ENCODE results near the gene USH1C.

Gene USH1C

GRCh38 chr11:17544181-17544622 lies at the start of gene USH1C:
Gene USH1C (minus strand): TSS chr11:17544416. CDS start chr11:17544307, 109 bp downstream.
- DNase-seq = peak in 13 of 42 donors; percentile 5 to 55 (median 40)
- intact Hi-C loops (cut with DNase I) = no loop called here

- peak in 10 of 42 donors; percentile 1 to 27 (median 4) for DNase-seq
- intact Hi-C loops (cut with DNase I) = no loop called here
These were observed 49.4 kb upstream of the USH1C start for GRCh38 chr11:17593466-17594245.

DNA sequence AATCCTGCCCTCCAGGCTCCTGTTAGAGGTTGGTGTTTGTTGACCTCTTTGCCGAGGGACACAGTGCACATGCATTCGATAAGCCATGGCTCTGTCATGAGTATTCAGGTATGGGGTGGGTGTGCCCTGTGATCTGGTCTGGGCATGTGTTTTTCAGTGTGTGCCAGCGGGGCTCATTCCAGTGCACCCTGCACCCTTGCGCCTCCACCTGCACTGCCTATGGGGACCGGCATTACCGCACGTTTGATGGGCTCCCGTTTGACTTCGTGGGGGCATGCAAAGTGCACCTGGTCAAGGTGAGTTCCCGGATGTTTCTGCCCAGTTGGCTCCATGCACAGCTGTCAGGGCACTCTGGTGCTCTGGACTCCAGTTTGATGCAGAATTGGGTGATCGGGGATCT lies 47.1 kb upstream of the USH1C start:
- peak in 2 of 42 donors; percentile 3 for DNase-seq
- intact Hi-C loops (cut with DNase I) = no loop called here

- intact Hi-C loops (cut with DNase I) = no loop called here
- peak in 1 of 42 donors; percentile 4 for DNase-seq
These were observed 46.2 kb upstream of the USH1C start for GRCh38 chr11:17590463-17590862.

- intact Hi-C loops (cut with DNase I) = no loop called here
- DNase-seq = peak in 2 of 42 donors; percentile 0 to 5
These were observed 44.5 kb upstream of the USH1C start for GRCh38 chr11:17588721-17589120.

- DNase-seq = peak in 5 of 42 donors; percentile 2 to 15 (median 5)
- intact Hi-C loops (cut with DNase I) = no loop called here
These were observed 44.0 kb upstream of the USH1C start for GRCh38 chr11:17588166-17588565.

DNA sequence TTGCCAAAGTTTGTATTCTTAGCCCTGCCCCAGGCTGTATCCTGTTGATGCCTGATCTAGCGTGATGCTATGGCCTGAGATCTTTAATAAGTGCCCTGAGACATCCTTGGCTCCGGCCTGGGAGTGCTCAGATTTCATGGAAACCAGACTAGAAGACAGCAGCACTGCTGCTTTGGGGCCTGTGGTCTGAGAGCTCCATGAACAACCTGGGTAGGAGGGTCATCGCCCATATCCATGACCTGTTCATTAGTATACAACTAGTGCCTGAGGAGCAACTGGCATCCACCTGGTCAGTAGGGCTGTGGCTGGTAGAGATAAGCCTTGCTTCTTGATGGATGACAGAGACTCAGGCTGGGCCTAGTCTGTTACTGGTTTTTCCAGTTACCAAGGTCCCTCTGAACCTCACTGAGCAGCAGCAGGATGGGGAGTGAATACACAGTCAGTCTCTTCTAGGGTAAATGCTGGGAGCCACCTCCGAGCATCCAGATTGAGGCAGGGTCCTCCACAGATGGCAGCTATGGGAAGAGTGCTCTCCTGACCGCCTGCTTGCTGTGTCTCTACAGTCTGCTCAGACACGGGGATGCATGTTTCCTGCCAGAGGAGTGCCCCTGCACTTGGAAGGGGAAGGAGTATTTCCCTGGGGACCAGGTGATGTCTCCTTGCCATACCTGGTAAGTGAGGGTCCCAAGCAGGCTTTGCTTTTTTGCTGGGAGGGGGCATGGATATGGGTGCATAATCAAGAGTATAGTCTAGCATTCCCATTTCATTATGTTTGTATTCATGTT lies 41.9 kb upstream of the USH1C start:
- peak in 6 of 42 donors; percentile 1 to 23 (median 4) for DNase-seq
- intact Hi-C loops (cut with DNase I) = no loop called here

DNA sequence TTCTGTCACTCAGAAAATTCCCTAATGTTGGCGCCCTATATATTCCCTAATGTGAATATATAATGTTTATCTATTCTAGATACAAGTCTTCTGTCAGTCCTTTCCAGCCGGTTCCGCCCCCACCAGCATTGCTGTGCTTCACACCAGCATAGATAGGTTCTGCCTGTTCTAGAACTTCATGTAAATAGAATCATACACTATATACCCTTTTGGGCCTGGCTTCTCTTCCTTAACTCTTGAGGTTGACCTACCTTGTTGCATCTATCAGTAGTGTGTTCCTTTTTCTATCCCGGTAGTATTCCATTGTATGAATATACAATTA lies 37.5 kb upstream of the USH1C start:
- peak in 2 of 42 donors; percentile 22 to 34 for DNase-seq
- intact Hi-C loops (cut with DNase I) = no loop called here

DNA sequence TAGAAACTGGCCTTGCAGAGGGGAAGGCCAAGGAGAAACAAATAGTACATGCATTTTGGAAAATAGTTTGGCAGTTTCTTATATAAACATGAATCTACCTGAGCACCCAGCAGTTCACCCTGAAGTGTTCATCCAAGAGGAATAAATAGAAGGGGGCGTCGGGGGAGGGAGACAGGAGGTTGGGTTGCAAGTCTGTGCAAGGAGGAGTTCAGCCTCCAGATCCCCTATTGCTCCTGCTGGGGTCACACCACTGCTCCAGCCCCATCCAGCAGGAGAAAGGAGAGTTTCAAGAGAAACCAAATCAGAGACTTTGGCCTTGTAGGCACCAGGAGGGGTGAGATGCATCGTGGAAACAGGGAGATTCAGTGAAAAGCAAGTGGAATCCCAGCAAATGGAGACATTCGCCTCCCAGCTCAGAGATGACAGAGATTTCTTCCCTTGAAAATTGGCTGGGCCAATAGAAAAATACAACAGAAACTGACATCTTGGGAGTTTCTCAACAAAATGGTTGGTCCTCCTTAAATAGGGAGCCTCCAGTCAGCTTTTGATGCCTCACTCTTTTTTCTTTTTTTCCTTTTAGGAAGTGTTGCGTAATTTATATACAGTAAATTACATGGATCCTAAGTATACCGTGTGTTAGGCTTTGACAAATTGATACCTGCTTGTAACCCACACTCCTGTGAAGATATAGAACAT lies 37.0 kb upstream of the USH1C start:
- peak in 1 of 42 donors; percentile 5 for DNase-seq
- intact Hi-C loops (cut with DNase I) = no loop called here

DNA sequence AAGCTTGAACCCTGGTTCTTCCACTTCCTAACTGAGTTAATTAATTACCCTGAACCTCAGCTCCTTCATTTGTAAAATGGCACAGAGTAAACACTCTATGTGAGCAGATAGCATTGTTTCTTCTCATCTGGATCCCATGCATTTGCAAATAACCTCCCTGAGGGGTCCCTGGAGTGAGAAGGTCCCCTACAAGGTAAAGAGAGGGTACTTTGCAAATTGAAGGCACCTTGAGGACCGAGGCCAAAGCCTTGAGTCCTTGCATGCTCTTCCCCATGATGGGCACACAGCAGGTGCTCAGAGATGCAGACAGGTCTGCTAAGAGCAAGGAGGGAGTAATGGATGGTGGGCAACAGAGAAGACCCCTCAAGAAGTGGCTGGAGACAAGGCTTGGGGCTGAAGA lies 36.1 kb upstream of the USH1C start:
- intact Hi-C loops (cut with DNase I) = no loop called here
- DNase-seq = no peak

DNA sequence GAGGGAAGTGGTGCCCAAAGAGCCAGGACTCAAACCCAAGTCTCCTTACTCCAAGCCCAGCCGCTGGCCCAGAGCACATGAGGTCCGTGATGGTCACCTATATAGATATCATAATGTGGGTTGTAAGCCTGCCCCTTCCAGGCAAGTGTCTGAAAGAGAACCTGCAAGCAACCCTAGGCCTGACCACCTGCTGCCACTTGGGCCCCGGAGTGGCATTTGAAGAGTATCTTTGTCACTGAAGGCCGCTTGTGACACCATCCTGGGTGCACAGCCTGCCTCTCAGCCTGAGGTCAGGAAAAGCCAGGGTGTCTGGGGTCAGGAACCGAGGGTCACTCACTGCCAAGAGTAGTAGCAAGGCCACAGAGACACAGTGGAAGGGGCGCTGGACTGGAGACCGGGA lies 35.2 kb upstream of the USH1C start:
- intact Hi-C loops (cut with DNase I) = no loop called here

DNA sequence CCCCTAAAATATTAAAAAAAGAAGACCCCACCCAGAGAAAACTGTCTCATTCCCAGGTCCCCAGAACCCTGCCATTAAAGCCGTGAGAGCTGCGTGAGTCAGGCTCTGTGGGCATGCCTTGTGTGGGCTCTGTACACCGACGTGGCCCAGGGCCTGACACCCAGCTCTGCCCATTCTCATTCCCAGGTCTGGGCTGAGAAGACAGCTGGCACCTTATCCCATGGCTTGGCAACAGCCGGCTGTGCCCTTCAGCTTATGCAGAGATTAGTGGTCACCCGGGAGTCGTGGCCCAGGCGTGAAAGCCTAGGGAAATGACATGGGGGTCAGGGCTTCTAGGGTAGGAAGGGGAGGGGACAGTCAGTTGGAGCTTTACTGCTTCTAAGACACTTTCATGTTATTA lies 34.7 kb upstream of the USH1C start:
- peak in 1 of 42 donors; percentile 19 for DNase-seq
- intact Hi-C loops (cut with DNase I) = no loop called here

More for the DNA sequence above, 35.2 kb upstream of the USH1C start:
- peak in 1 of 42 donors; percentile 25 for DNase-seq

- intact Hi-C loops (cut with DNase I) = no loop called here
- DNase-seq = peak in 1 of 42 donors; percentile 9
These were observed 34.1 kb upstream of the USH1C start for GRCh38 chr11:17578296-17578695.

GRCh38 chr11:17575431-17576425 lies 31.5 kb upstream of the USH1C start:
- intact Hi-C loops (cut with DNase I) = no loop called here

DNA sequence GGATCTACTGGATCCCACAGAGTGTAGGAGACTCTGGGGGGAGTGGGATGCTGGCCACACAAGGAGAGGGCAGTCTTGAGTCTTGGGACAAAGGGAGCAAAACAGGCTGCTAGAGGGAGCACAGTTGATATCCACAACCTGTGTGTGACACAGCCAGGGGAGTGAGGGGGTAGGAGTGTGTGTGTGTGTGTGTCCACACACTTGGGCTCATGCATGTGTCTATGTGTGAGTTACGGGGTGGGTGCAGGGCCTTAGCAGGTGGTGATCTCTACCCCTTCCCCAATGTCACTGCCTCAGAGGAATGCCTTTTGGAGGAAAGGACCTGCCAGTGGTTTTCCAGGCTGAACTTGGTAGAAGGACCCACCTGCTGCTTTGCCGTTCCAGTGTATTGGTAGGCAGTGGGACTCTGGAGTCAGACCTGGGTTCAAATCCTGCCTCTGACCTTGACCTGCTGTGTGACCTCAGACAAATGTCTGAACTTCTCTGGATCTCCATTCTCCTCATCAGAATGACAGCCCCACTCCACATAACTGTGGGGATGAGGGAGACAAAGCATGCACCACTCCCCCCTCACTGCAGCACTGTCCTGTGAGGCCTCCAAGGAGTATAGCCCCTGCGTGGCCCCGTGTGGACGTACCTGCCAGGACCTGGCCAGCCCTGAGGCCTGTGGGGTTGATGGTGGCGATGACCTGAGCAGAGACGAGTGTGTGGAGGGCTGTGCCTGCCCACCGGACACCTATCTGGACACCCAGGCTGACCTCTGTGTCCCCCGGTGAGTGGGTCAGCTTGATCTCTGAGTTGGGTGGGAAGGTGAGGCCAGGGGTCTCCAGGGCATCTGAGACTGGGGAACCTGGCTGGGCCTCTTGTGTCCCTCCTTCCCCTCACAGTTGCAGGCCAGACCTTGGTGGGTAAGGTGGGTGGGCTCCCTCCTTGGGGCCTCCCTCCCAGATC lies 30.2 kb upstream of the USH1C start:
- peak in 3 of 42 donors; percentile 6 to 8 (median 7) for DNase-seq

More at GRCh38 chr11:17575431-17576425, 31.5 kb upstream of the USH1C start:
- DNase-seq = peak in 1 of 42 donors; percentile 10

DNA sequence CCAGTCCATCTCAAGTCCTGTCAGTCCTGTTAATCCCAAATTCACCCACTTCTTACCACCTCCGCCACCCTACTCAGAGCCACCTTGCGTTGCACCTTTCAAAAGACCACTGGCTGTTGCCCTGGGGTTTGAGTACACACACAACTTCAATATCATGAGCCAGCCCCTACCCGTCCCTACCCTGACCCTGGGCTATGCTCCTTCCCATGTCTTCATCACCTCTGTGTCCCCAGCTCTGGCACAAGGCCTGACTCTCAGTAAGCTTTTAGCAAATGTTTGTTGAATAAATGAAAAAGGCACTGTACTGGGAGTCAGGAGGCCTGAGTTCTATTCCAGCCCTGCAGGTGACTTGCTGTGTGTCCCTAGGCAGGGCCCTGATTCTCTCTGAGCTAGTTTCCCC lies 29.3 kb upstream of the USH1C start:
- DNase-seq = peak in 1 of 42 donors; percentile 18
- intact Hi-C loops (cut with DNase I) = no loop called here

More for the DNA sequence above, 30.2 kb upstream of the USH1C start:
- intact Hi-C loops (cut with DNase I) = no loop called here

DNA sequence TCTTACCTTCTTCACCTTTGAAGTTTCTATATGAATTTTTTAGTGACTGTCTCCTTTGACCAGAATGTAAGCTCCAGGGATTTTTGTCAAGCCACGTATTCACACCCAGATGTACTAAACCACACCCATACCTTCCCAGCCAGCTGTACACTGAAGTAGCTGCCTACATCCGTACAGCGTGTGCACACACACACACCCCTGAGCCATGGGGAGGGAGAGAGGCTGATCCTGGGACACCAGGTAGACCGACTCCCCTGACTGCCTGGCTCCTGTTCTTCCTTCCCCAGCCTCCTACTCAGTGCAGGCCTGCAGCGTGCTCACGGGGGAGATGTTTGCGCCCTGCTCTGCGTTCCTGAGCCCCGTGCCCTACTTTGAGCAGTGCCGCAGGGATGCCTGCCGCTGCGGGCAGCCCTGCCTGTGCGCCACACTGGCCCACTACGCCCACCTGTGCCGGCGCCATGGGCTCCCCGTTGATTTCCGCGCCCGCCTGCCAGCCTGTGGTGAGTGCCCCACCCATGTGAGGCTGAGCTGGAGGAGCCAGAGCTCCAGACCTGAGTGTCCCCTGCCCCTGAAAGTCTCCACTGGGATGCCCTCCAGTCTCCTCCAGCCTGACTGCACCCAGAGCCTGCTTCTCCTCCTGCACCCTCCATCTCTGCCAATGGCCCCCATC lies 28.7 kb upstream of the USH1C start:
- DNase-seq = peak in 1 of 42 donors; percentile 30
- intact Hi-C loops (cut with DNase I) = no loop called here
